T-helper 17 cell (primary cell): ENCODE data around the gene CLDN24. TPM values are rescaled to one million over a fixed set of nuclear protein-coding genes. Genes with fewer than 3 reads are reported as not detected.

Experiments
- ATAC-seq: fragments of 150-1000 bp; cut with Tn5 transposase; 2 replicates; pipeline ENCODE4 v1.10.0; 2021; ENCODE audit warnings: mild to moderate bottlenecking, moderate library complexity
- DNase-seq, 3 donors: peaks; one replicate each; pipeline versions ENCODE4 v3.0.0 to v3.0.0-alpha.2; 2020 to 2021
- H3K9me3 ChIP-seq: one replicate; pipeline ENCODE4 v1.7.0; 2013; ENCODE audit warnings: low read length, mild to moderate bottlenecking; ENCODE audit not compliant: control insufficient read depth, poor library complexity, severe bottlenecking
- H3K27ac Mint-ChIP-seq: one replicate; pipeline ENCODE4 v1.8.0; 2022; ENCODE audit warnings: mild to moderate bottlenecking, moderate library complexity, mixed read lengths
- H3K27me3 Mint-ChIP-seq: one replicate; pipeline ENCODE4 v1.8.0; 2022; ENCODE audit warnings: mixed read lengths
- H3K36me3 Mint-ChIP-seq: one replicate; pipeline ENCODE4 v1.8.0; 2022; ENCODE audit warnings: low read depth, mixed read lengths
- H3K4me1 Mint-ChIP-seq: one replicate; pipeline ENCODE4 v1.8.0; 2022; ENCODE audit warnings: mild to moderate bottlenecking, mixed read lengths
- H3K4me3 Mint-ChIP-seq: one replicate; pipeline ENCODE4 v1.8.0; 2022; ENCODE audit warnings: mild to moderate bottlenecking, moderate library complexity, mixed read lengths
- total RNA-seq, 4 donors: library from RNA in 2 of 4; stranded (reverse) in 2 of 4; gene quantifications; one replicate each; pipeline ENCODE4 v1.2.3 and lab custom pipeline; 2022 to 2026

The CLDN24 gene
- total RNA-seq, 2 donors from 2014 or later: not detected

DNA sequence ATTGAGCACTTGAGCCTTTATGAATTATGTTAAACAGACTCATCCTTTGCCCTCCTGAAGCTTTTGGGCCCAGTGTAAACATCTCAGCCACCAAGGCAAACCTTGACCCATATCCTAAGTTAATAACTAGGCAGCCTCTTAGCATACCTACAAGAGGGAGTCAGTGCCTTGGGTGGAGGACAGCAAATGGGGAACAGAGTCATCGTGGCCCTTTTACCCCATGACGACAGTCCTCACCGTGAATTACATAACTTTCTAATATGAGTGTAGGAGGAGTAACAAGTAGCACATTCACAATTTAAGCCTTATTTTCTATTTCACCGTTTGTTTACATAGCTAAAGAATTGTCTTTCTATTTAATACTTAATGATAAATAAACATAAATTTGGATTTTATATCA, 18.9 kb downstream of the CLDN24 start:
- Mint-ChIP-seq H3K36me3 (peaks cover 7% of the 10 kb centered on the region), H3K4me3 (no peak overlapping the region), H3K27ac (no peak overlapping the region), H3K4me1 (peaks cover 8% of the 10 kb centered on the region), H3K27me3 (peaks cover 6% of the 10 kb centered on the region)
- no peak for DNase-seq
- ATAC-seq: no peak
- no peaks in the 10 kb centered on the region for H3K9me3 ChIP-seq

DNA sequence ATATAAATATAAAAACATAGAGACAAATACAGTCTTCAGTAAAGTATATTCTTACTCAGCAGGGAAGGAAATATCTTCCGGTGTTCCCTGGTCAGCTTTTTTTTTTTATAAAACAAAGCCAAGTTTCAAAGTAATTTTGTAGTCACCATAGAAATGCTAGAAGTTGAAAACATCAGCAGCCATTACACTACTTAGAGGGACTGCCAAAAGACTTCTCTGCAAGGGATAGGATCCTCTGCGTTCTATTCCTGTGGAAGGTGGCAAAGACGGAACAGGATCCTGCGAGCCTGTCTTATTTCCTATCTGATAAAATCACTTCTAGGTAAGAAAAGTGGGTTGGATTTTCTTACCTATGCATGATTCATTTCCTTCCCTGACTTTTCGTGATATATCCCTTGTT, 21.6 kb downstream of the CLDN24 start:
- peaks cover 6% of the 10 kb centered on the region for H3K27me3 Mint-ChIP-seq
- ATAC-seq (no peak), DNase-seq (no peak)
- no peaks in the 10 kb centered on the region for H3K9me3 ChIP-seq
- no peak overlapping the region for H3K27ac Mint-ChIP-seq
- H3K4me3 Mint-ChIP-seq: no peak overlapping the region
- peaks cover 4% of the 10 kb centered on the region for H3K36me3 Mint-ChIP-seq
- H3K4me1 Mint-ChIP-seq: peaks cover 6% of the 10 kb centered on the region

- H3K9me3 ChIP-seq: no peaks in the 10 kb centered on the region
- peak overlapping the region; percentile 32 for H3K27ac Mint-ChIP-seq
- DNase-seq: no peak
- H3K4me1 Mint-ChIP-seq: peaks cover 5% of the 10 kb centered on the region
- no peak for ATAC-seq
- peaks cover 6% of the 10 kb centered on the region for H3K27me3 Mint-ChIP-seq
- peaks cover 4% of the 10 kb centered on the region for H3K36me3 Mint-ChIP-seq
- H3K4me3 Mint-ChIP-seq: no peak overlapping the region
Measured at GRCh38 chr4:183300070-183300469, 22.2 kb downstream of the CLDN24 start.

DNA sequence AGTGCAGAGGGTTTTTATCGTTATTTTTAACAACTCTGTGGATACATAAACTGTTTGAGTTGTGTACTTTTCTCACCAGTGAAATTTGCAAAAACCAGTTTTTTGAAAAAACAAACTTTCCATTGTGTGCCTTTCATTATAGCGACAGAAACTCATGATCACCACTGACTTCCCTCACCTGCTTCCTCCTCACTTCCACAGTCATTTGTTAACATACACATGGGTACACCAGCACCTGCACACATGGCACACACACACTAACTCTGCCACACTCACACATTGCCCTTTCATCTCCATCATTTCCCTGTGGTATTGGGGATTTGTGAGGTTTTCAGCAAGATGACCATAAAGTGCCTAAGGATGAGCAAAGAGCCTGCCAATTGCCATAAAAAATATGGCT, 22.8 kb downstream of the CLDN24 start:
- H3K4me1 Mint-ChIP-seq: peaks cover 4% of the 10 kb centered on the region
- no peak overlapping the region for H3K4me3 Mint-ChIP-seq
- H3K9me3 ChIP-seq: no peaks in the 10 kb centered on the region
- DNase-seq: no peak
- no peaks in the 10 kb centered on the region for H3K36me3 Mint-ChIP-seq
- ATAC-seq: no peak
- H3K27ac Mint-ChIP-seq: no peak overlapping the region
- H3K27me3 Mint-ChIP-seq: peaks cover 6% of the 10 kb centered on the region

GRCh38 chr4:183297675-183298074, 24.6 kb downstream of the CLDN24 start:
- no peak overlapping the region for H3K4me3 Mint-ChIP-seq
- H3K9me3 ChIP-seq: no peaks in the 10 kb centered on the region
- H3K4me1 Mint-ChIP-seq: peaks cover 4% of the 10 kb centered on the region
- H3K27me3 Mint-ChIP-seq: peaks cover 6% of the 10 kb centered on the region
- ATAC-seq: no peak
- H3K36me3 Mint-ChIP-seq: no peaks in the 10 kb centered on the region
- DNase-seq: no peak
- no peak overlapping the region for H3K27ac Mint-ChIP-seq

GRCh38 chr4:183295711-183296110, 26.5 kb downstream of the CLDN24 start:
- no peak overlapping the region for H3K4me3 Mint-ChIP-seq
- DNase-seq: no peak
- no peak overlapping the region for H3K27ac Mint-ChIP-seq
- H3K27me3 Mint-ChIP-seq: peaks cover 6% of the 10 kb centered on the region
- H3K9me3 ChIP-seq: no peaks in the 10 kb centered on the region
- no peak for ATAC-seq
- no peaks in the 10 kb centered on the region for H3K36me3 Mint-ChIP-seq
- H3K4me1 Mint-ChIP-seq: peaks cover 6% of the 10 kb centered on the region

DNA sequence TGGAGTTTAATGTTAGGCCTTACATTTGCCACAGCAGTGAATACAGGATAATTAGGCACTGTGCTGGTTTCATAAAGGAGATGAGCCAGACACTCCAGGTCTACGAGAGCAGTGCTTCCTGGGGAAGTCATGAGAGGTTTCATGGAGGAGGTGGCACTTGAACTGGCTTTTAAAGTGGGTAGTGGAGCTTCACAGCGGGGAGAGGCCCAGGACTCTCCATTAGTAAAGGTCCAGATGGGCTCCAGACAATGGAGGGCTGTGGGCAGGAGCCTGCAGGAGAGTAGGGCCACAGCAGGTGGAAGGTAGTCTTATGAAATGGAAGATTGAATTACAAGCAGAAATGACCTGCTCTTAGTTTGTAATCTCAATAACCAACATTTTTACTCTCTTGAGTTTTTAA, 31.2 kb downstream of the CLDN24 start:
- H3K9me3 ChIP-seq: no peaks in the 10 kb centered on the region
- H3K27ac Mint-ChIP-seq: no peak overlapping the region
- no peak overlapping the region for H3K4me3 Mint-ChIP-seq
- DNase-seq: no peak
- H3K36me3 Mint-ChIP-seq: peaks cover 3% of the 10 kb centered on the region
- no peaks in the 10 kb centered on the region for H3K27me3 Mint-ChIP-seq
- ATAC-seq: no peak
- H3K4me1 Mint-ChIP-seq: peaks cover 10% of the 10 kb centered on the region

DNA sequence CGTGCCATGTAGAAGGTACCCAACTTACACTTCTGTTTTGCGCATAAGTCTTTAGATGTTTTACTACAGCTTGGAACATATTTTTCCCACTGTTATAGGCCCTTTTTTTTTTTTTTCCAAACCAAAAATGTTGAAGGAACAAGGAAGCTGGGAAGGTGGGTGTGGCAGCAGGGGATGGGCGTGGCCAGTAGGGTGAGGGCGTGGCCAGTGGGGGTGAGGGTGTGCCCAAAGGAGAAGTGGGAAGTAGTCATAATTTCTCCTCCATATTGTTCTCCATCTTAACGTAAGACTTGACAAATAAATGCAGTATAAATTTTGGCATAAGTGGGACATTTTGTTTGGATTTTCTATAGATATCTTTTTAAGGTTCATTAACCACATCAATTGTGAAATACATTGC, 32.5 kb downstream of the CLDN24 start:
- DNase-seq (no peak), ATAC-seq (no peak)
- peaks cover 3% of the 10 kb centered on the region for H3K36me3 Mint-ChIP-seq
- no peaks in the 10 kb centered on the region for H3K9me3 ChIP-seq
- H3K27ac Mint-ChIP-seq: no peak overlapping the region
- no peak overlapping the region for H3K4me3 Mint-ChIP-seq
- H3K4me1 Mint-ChIP-seq: peaks cover 10% of the 10 kb centered on the region
- H3K27me3 Mint-ChIP-seq: no peaks in the 10 kb centered on the region

DNA sequence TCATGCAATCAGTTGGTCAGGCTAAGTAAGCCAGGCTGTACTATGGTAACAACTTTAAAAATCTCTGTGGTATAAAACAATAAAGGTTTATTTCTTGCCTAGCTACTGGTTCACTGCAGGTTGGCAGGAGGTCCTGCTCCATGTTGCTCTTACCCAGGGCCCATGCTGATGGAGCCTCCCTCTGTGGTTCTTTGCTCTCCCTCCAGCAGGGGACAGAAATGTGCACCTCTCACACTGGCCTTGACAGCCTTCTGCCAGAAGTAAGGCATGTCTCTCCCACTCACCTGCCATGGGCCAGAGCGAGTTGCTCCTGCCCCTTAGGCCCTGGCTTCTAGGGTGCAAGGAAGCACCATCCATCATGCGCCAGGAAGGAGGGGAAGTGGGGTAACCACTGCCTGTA, 33.3 kb downstream of the CLDN24 start:
- Mint-ChIP-seq H3K36me3 (peaks cover 3% of the 10 kb centered on the region), H3K27ac (no peak overlapping the region), H3K27me3 (no peaks in the 10 kb centered on the region), H3K4me1 (peaks cover 10% of the 10 kb centered on the region), H3K4me3 (no peak overlapping the region)
- DNase-seq (no peak), ATAC-seq (no peak)
- no peaks in the 10 kb centered on the region for H3K9me3 ChIP-seq

DNA sequence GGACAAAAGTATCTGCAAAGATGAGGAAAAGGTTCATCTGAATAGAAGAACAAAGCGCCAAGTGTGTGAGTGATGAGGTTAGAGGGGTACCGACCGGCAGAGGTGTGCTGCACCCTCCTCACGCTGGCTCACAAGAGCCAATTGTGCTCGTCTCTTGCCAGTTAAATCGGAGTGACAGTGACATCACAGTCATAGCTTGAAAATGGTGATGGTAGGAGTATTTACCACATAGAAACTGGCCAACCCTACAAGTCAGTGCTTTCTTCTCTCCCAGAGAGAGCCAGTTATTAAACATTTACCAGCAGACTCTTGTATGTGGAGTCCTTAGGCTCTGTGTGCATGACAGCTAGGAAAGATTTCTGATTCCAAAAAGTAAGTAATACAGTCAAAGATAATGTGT, 34.5 kb downstream of the CLDN24 start:
- H3K36me3 Mint-ChIP-seq: peaks cover 6% of the 10 kb centered on the region
- ATAC-seq: no peak
- no peak for DNase-seq
- no peaks in the 10 kb centered on the region for H3K27me3 Mint-ChIP-seq
- H3K9me3 ChIP-seq: no peaks in the 10 kb centered on the region
- H3K4me1 Mint-ChIP-seq: peaks cover 10% of the 10 kb centered on the region
- no peak overlapping the region for H3K4me3 Mint-ChIP-seq
- peak overlapping the region; percentile 63 for H3K27ac Mint-ChIP-seq

- no peaks in the 10 kb centered on the region for H3K27me3 Mint-ChIP-seq
- H3K27ac Mint-ChIP-seq: peak overlapping the region; percentile 63
- no peak overlapping the region for H3K4me3 Mint-ChIP-seq
- DNase-seq (no peak), ATAC-seq (no peak)
- H3K9me3 ChIP-seq: no peaks in the 10 kb centered on the region
- H3K4me1 Mint-ChIP-seq: peaks cover 10% of the 10 kb centered on the region
- H3K36me3 Mint-ChIP-seq: peaks cover 7% of the 10 kb centered on the region
Measured at GRCh38 chr4:183287309-183287659, 34.9 kb downstream of the CLDN24 start.

- Mint-ChIP-seq H3K36me3 (peaks cover 7% of the 10 kb centered on the region), H3K27me3 (no peaks in the 10 kb centered on the region), H3K27ac (peak overlapping the region; percentile 63), H3K4me1 (peaks cover 10% of the 10 kb centered on the region), H3K4me3 (no peak overlapping the region)
- DNase-seq (no peak), ATAC-seq (no peak)
- H3K9me3 ChIP-seq: no peaks in the 10 kb centered on the region
Measured at GRCh38 chr4:183286590-183287308, 35.5 kb downstream of the CLDN24 start.

DNA sequence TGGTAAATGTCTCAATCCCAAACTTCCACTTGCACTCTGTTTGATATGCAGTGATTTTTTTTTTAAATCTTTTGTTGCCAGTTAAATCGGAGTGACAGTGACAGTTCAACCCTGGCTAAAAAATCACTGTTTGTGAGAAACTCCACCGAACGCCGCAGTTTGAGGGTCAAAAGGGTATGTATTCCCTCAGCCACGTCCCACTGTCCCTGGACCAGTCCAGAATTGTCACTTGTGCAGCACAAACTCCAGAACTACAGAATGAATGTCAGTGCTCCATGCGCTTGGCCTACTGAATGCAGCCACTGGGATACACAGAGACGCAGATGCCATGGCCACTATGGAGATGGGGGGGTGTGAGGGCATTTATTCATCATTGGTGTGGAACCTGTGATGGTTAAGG, 36.3 kb downstream of the CLDN24 start:
- Mint-ChIP-seq H3K4me1 (peaks cover 7% of the 10 kb centered on the region), H3K36me3 (peaks cover 7% of the 10 kb centered on the region), H3K27me3 (no peaks in the 10 kb centered on the region), H3K4me3 (no peak overlapping the region), H3K27ac (peak overlapping the region; percentile 80)
- DNase-seq (no peak), ATAC-seq (no peak)
- H3K9me3 ChIP-seq: no peaks in the 10 kb centered on the region

- no peaks in the 10 kb centered on the region for H3K27me3 Mint-ChIP-seq
- DNase-seq (no peak), ATAC-seq (no peak)
- H3K27ac Mint-ChIP-seq: no peak overlapping the region
- H3K9me3 ChIP-seq: no peaks in the 10 kb centered on the region
- H3K4me3 Mint-ChIP-seq: no peak overlapping the region
- peaks cover 7% of the 10 kb centered on the region for H3K4me1 Mint-ChIP-seq
- H3K36me3 Mint-ChIP-seq: peaks cover 7% of the 10 kb centered on the region
Measured at GRCh38 chr4:183284965-183285364, 37.3 kb downstream of the CLDN24 start.
